Measurements from ENCODE around the gene IL32.

DNA sequence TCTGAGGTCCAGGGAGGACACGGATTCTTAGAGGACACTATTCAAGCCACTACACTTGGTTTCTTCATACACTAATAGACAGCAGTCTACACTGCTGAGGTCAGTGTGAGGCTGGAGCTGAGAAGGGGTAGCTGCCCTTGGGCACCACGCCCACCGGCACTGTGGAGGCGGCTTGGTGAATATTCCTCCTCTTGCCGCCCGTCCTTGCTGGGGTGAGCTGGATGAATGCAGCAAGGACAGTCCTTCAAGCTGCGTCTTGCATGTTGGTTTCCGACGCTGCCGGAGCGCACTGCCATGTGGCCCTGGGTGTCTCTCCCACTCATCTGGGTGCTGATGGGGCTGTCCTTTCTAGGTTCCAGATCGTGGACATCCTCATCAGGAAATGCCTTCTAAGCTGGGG lies 49.6 kb downstream of the IL32 start:
- TF ChIP-seq, protein P1, sequence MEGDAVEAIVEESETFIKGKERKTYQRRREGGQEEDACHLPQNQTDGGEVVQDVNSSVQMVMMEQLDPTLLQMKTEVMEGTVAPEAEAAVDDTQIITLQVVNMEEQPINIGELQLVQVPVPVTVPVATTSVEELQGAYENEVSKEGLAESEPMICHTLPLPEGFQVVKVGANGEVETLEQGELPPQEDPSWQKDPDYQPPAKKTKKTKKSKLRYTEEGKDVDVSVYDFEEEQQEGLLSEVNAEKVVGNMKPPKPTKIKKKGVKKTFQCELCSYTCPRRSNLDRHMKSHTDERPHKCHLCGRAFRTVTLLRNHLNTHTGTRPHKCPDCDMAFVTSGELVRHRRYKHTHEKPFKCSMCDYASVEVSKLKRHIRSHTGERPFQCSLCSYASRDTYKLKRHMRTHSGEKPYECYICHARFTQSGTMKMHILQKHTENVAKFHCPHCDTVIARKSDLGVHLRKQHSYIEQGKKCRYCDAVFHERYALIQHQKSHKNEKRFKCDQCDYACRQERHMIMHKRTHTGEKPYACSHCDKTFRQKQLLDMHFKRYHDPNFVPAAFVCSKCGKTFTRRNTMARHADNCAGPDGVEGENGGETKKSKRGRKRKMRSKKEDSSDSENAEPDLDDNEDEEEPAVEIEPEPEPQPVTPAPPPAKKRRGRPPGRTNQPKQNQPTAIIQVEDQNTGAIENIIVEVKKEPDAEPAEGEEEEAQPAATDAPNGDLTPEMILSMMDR (conservative IDR thresholded peaks at IDR 0.05; ENCODE audit: low read depth in 2 of 2) = no peak
- TF ChIP-seq EZH2phosphoT487 (IDR thresholded peaks at IDR 0.05; ENCODE audit: unreplicated experiment) = no peak
- TF ChIP-seq, protein P2, sequence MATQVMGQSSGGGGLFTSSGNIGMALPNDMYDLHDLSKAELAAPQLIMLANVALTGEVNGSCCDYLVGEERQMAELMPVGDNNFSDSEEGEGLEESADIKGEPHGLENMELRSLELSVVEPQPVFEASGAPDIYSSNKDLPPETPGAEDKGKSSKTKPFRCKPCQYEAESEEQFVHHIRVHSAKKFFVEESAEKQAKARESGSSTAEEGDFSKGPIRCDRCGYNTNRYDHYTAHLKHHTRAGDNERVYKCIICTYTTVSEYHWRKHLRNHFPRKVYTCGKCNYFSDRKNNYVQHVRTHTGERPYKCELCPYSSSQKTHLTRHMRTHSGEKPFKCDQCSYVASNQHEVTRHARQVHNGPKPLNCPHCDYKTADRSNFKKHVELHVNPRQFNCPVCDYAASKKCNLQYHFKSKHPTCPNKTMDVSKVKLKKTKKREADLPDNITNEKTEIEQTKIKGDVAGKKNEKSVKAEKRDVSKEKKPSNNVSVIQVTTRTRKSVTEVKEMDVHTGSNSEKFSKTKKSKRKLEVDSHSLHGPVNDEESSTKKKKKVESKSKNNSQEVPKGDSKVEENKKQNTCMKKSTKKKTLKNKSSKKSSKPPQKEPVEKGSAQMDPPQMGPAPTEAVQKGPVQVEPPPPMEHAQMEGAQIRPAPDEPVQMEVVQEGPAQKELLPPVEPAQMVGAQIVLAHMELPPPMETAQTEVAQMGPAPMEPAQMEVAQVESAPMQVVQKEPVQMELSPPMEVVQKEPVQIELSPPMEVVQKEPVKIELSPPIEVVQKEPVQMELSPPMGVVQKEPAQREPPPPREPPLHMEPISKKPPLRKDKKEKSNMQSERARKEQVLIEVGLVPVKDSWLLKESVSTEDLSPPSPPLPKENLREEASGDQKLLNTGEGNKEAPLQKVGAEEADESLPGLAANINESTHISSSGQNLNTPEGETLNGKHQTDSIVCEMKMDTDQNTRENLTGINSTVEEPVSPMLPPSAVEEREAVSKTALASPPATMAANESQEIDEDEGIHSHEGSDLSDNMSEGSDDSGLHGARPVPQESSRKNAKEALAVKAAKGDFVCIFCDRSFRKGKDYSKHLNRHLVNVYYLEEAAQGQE (IDR thresholded peaks at IDR 0.05; ENCODE audit: unreplicated experiment) = no peak
- TF ChIP-seq JUNB (IDR thresholded peaks at IDR 0.05; ENCODE audit: unreplicated experiment) = no peak

All from GM23338 (cell line).